ENCODE data around the gene CNBP.
"Not testable (repeated sequence)": the region's sequence is repeated elsewhere in the genome, so short reads cannot be mapped to it uniquely, and the experiment has no call there.

Gene CNBP

GRCh38 chr3:129183569-129184395 is at the start of gene CNBP:
Gene CNBP (minus strand): TSS chr3:129183896. CDS start chr3:129171757, 12,139 bp downstream.
- H3K9me3 Mint-ChIP-seq: no peaks in the 10 kb centered on the region
- DNase-seq (peak; percentile 93), ATAC-seq (peak; percentile 95)
- peaks cover 47% of the 10 kb centered on the region for H3K36me3 Mint-ChIP-seq (ENCODE audit: low read depth)
- peak within 1 kb of the TSS; percentile 93 for H3K27ac Mint-ChIP-seq
- peak within 1 kb of the TSS; percentile 88 for H3K4me3 Mint-ChIP-seq
- no peaks in the 10 kb centered on the region for H3K27me3 Mint-ChIP-seq
- peaks cover 47% of the 10 kb centered on the region for H3K4me1 Mint-ChIP-seq

GRCh38 chr3:129231331-129232119 is 47.8 kb upstream of the CNBP start:
- no peaks in the 10 kb centered on the region for H3K27me3 Mint-ChIP-seq
- H3K4me1 Mint-ChIP-seq: peaks cover 27% of the 10 kb centered on the region
- ATAC-seq (peak; percentile 26), DNase-seq (no peak)
- H3K4me3 Mint-ChIP-seq: no peak overlapping the region
- H3K36me3 Mint-ChIP-seq (ENCODE audit: low read depth): no peaks in the 10 kb centered on the region
- H3K27ac Mint-ChIP-seq: no peak overlapping the region
- no peaks in the 10 kb centered on the region for H3K9me3 Mint-ChIP-seq

GRCh38 chr3:129230311-129231019 is 46.8 kb upstream of the CNBP start:
- Mint-ChIP-seq H3K4me3 (no peak overlapping the region), H3K9me3 (no peaks in the 10 kb centered on the region), H3K36me3 (ENCODE audit: low read depth) (no peaks in the 10 kb centered on the region), H3K27ac (peak overlapping the region; percentile 54), H3K4me1 (peaks cover 33% of the 10 kb centered on the region), H3K27me3 (no peaks in the 10 kb centered on the region)
- peak; percentile 33 for DNase-seq
- peak; percentile 98 for ATAC-seq

- DNase-seq: no peak
- H3K4me1 Mint-ChIP-seq: peaks cover 40% of the 10 kb centered on the region
Observed at GRCh38 chr3:129228891-129229585, 45.3 kb upstream of the CNBP start.

GRCh38 chr3:129226374-129226773 is 42.7 kb upstream of the CNBP start:
- DNase-seq (no peak), ATAC-seq (no peak)
- peaks cover 32% of the 10 kb centered on the region for H3K4me1 Mint-ChIP-seq

More at GRCh38 chr3:129228891-129229585, 45.3 kb upstream of the CNBP start:
- no peaks in the 10 kb centered on the region for H3K27me3 Mint-ChIP-seq
- no peak for ATAC-seq
- no peak overlapping the region for H3K4me3 Mint-ChIP-seq
- no peaks in the 10 kb centered on the region for H3K9me3 Mint-ChIP-seq
- no peak overlapping the region for H3K27ac Mint-ChIP-seq
- H3K36me3 Mint-ChIP-seq (ENCODE audit: low read depth): no peaks in the 10 kb centered on the region

GRCh38 chr3:129224984-129225393 is 41.3 kb upstream of the CNBP start:
- Mint-ChIP-seq H3K27me3 (no peaks in the 10 kb centered on the region), H3K4me1 (peaks cover 20% of the 10 kb centered on the region), H3K4me3 (peak overlapping the region; percentile 36), H3K9me3 (no peaks in the 10 kb centered on the region), H3K27ac (peak overlapping the region; percentile 64), H3K36me3 (ENCODE audit: low read depth) (no peaks in the 10 kb centered on the region)
- DNase-seq (peak; percentile 23), ATAC-seq (peak; percentile 70)

More at GRCh38 chr3:129226374-129226773, 42.7 kb upstream of the CNBP start:
- no peak overlapping the region for H3K4me3 Mint-ChIP-seq
- H3K9me3 Mint-ChIP-seq: no peaks in the 10 kb centered on the region
- no peaks in the 10 kb centered on the region for H3K36me3 Mint-ChIP-seq (ENCODE audit: low read depth)
- H3K27me3 Mint-ChIP-seq: no peaks in the 10 kb centered on the region
- no peak overlapping the region for H3K27ac Mint-ChIP-seq

GRCh38 chr3:129224387-129224786 is 40.7 kb upstream of the CNBP start:
- H3K4me1 Mint-ChIP-seq: peaks cover 20% of the 10 kb centered on the region
- not testable (repeated sequence) for H3K4me3 Mint-ChIP-seq; H3K36me3 Mint-ChIP-seq (ENCODE audit: low read depth); DNase-seq; ATAC-seq; H3K9me3 Mint-ChIP-seq; H3K27me3 Mint-ChIP-seq; H3K27ac Mint-ChIP-seq

- no peaks in the 10 kb centered on the region for H3K9me3 Mint-ChIP-seq
- no peaks in the 10 kb centered on the region for H3K4me1 Mint-ChIP-seq
- ATAC-seq: no peak
- H3K4me3 Mint-ChIP-seq: no peak overlapping the region
- no peaks in the 10 kb centered on the region for H3K27me3 Mint-ChIP-seq
- DNase-seq: no peak
- no peak overlapping the region for H3K27ac Mint-ChIP-seq
- no peaks in the 10 kb centered on the region for H3K36me3 Mint-ChIP-seq (ENCODE audit: low read depth)
Observed at GRCh38 chr3:129218742-129219141, 35.0 kb upstream of the CNBP start.

- Mint-ChIP-seq H3K4me3 (no peak overlapping the region), H3K27me3 (peaks cover 2% of the 10 kb centered on the region), H3K27ac (no peak overlapping the region), H3K36me3 (ENCODE audit: low read depth) (no peaks in the 10 kb centered on the region), H3K4me1 (no peaks in the 10 kb centered on the region), H3K9me3 (no peaks in the 10 kb centered on the region)
- ATAC-seq: no peak
- no peak for DNase-seq
Observed at GRCh38 chr3:129213238-129213637, 29.5 kb upstream of the CNBP start.

GRCh38 chr3:129211772-129212171 is 28.1 kb upstream of the CNBP start:
- Mint-ChIP-seq H3K4me1 (no peaks in the 10 kb centered on the region), H3K27ac (no peak overlapping the region), H3K27me3 (peaks cover 2% of the 10 kb centered on the region), H3K4me3 (no peak overlapping the region), H3K9me3 (no peaks in the 10 kb centered on the region), H3K36me3 (ENCODE audit: low read depth) (no peaks in the 10 kb centered on the region)
- no peak for ATAC-seq
- DNase-seq: no peak

GRCh38 chr3:129211345-129211744 is 27.6 kb upstream of the CNBP start:
- Mint-ChIP-seq H3K4me3 (no peak overlapping the region), H3K27ac (no peak overlapping the region), H3K36me3 (ENCODE audit: low read depth) (no peaks in the 10 kb centered on the region), H3K9me3 (no peaks in the 10 kb centered on the region), H3K27me3 (peaks cover 2% of the 10 kb centered on the region), H3K4me1 (no peaks in the 10 kb centered on the region)
- DNase-seq (no peak), ATAC-seq (no peak)

- DNase-seq: no peak
- no peaks in the 10 kb centered on the region for H3K9me3 Mint-ChIP-seq
- no peaks in the 10 kb centered on the region for H3K36me3 Mint-ChIP-seq (ENCODE audit: low read depth)
- no peak for ATAC-seq
- H3K4me3 Mint-ChIP-seq: no peak overlapping the region
- no peaks in the 10 kb centered on the region for H3K4me1 Mint-ChIP-seq
- peaks cover 2% of the 10 kb centered on the region for H3K27me3 Mint-ChIP-seq
- no peak overlapping the region for H3K27ac Mint-ChIP-seq
Observed at GRCh38 chr3:129207479-129207878, 23.8 kb upstream of the CNBP start.

GRCh38 chr3:129205109-129205832 is 21.6 kb upstream of the CNBP start:
- Mint-ChIP-seq H3K36me3 (ENCODE audit: low read depth) (no peaks in the 10 kb centered on the region), H3K4me1 (no peaks in the 10 kb centered on the region), H3K27me3 (peaks cover 1% of the 10 kb centered on the region), H3K27ac (no peak overlapping the region), H3K4me3 (no peak overlapping the region), H3K9me3 (no peaks in the 10 kb centered on the region)
- DNase-seq (no peak), ATAC-seq (no peak)
